Erythroblast (primary cell): ENCODE results near the gene PHTF1.

Experiments
- GATA1 ChIP-seq: IDR thresholded peaks from 2 replicates; pipeline ENCODE4 v1.6.1; 2011; ENCODE audit warnings: low read depth, mild to moderate bottlenecking, control low read depth, low read length, moderate library complexity
- POLR2A ChIP-seq: IDR thresholded peaks from 2 replicates; pipeline ENCODE4 v1.6.1; 2011; ENCODE audit warnings: mild to moderate bottlenecking, low read length

GRCh38 chr1:113652771-113653170 lies 106.5 kb downstream of the PHTF1 start:
- no peak for TF ChIP-seq POLR2A
- TF ChIP-seq GATA1, result no peak
